Measurements from ENCODE around the gene PPID. TPM values are rescaled to one million over a fixed set of nuclear protein-coding genes. Genes with fewer than 3 reads are reported as not detected.
A peak's percentile ranks its signal among the peaks of the same experiment; 100 is the strongest.
"Not testable (repeated sequence)": the region's sequence is repeated elsewhere in the genome, so short reads cannot be mapped to it uniquely, and the experiment has no call there.

PPID gene
- total RNA-seq, 1 experiment from 2014 or later, result 26.9 TPM

DNA sequence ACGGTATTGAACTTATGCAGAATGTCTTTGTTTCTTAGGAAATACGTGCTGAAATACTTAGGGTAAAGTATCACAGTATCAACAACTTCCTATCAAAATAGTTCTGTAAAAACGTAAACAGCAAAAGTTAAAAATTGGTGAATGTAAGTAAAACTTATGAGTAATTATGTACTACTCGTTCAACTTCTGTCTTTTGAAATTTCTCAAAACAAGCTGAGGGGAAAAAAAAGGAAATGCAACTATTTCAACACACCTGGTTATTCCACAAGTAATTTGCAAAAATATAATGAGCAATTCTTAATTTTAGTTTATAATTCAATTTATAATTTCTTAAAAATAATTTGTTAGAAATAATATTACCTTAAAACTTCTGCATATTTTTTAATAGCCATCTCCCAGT is 8.3 kb downstream of the PPID start:
- H3K36me3 ChIP-seq, result peaks cover 15% of the 10 kb centered on the region
- no peak for DNase-seq
- H3K4me3 ChIP-seq, result no peak overlapping the region
- H3K27ac ChIP-seq, result no peak overlapping the region
- H3K27me3 ChIP-seq, result no peaks in the 10 kb centered on the region
- no peaks in the 10 kb centered on the region for H3K9me3 ChIP-seq (replicated peaks)
- H3K4me1 ChIP-seq, result no peaks in the 10 kb centered on the region

DNA sequence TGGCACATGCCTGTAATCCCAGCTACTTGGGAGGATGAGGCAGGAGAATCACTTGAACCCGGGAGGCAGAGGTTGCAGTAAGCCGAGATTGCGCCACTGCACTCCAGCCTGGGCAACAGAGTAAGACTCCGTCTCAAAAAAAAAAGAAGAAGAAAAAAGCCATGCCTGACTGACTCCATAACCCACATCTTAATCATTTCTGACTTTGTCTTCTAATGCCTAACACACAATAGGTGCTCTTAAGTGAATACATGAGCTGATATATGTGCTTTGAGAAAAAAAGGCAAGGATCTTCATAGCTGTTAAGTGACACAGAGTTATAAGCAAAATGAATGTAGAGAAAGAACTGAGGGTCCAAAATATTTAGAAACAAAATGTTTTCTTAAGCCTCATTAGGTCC is 10.6 kb downstream of the PPID start:
- not testable (repeated sequence) for H3K4me3 ChIP-seq; H3K4me1 ChIP-seq; DNase-seq; H3K27ac ChIP-seq; H3K9me3 ChIP-seq (replicated peaks); H3K27me3 ChIP-seq
- peaks cover 20% of the 10 kb centered on the region for H3K36me3 ChIP-seq

DNA sequence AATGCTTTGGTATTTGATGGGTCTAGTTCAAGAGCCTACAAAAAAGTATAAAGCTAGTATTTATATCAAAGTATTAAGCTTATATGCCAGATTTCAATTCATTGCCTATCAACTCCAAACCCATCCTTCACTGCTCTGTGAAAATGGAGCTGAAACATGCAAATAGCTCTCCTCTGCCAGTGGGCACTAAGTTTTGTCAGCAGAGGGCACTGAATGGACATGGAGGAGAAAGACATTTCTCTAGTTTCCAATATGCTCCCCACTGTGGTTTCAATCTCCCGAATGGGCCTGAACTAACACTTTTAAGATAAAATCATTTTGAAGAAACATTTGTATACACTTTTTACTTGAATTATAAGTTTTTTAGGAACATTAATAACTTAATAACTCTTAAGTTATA is 12.4 kb downstream of the PPID start:
- Histone ChIP-seq H3K36me3 (peaks cover 20% of the 10 kb centered on the region), H3K27ac (no peak overlapping the region), H3K9me3 (replicated peaks) (no peaks in the 10 kb centered on the region), H3K27me3 (no peaks in the 10 kb centered on the region), H3K4me1 (no peaks in the 10 kb centered on the region), H3K4me3 (no peak overlapping the region)
- DNase-seq, result peak in 1 of 2 experiments; percentile 1

DNA sequence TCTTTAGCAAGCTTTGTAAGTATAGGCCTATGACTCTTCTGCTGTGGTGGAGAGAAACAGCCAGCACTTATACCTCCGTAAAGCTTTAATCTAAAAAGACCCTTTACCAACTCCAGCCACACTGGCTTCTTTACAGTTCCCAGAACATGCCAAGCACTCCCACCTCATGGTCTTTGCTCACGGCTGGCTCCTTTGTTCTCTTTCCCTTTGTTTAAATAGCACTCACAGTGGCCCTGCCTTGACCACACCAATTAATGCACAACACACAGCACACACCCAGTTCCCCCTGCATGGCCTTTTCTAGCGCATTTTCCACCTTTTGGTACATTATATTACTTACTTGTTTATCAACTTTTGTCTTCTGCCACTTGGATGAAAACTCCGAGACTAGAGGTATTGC is 18.9 kb downstream of the PPID start:
- H3K36me3 ChIP-seq, result no peaks in the 10 kb centered on the region; the same call in 1 of the 2 replicates
- no peaks in the 10 kb centered on the region for H3K9me3 ChIP-seq (replicated peaks)
- no peak for DNase-seq
- no peak overlapping the region for H3K27ac ChIP-seq
- H3K4me3 ChIP-seq, result no peak overlapping the region
- no peaks in the 10 kb centered on the region for H3K27me3 ChIP-seq
- no peaks in the 10 kb centered on the region for H3K4me1 ChIP-seq

DNA sequence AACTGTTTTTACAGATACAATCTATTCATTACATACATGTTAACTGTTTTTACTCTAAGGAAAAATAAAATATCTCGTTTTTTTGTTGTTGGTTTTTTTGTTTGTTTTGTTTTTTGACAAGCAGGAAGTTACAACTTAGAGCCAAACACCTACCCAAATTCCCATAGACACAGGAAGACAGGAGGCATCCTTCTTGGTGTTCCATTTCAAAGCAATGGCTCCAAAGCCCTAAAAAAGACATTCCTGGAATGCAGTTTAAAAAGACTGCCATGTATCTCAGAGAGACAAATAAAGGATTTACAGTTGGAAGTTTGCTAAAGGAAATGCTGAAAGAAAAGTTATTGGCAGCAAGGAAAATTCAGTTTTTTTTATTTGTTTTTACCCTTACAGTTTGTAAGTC is 34.4 kb downstream of the PPID start:
- no peaks in the 10 kb centered on the region for H3K4me1 ChIP-seq
- no peaks in the 10 kb centered on the region for H3K27me3 ChIP-seq
- H3K27ac ChIP-seq, result no peak overlapping the region
- no peak for DNase-seq
- no peaks in the 10 kb centered on the region for H3K36me3 ChIP-seq
- no peak overlapping the region for H3K4me3 ChIP-seq
- no peaks in the 10 kb centered on the region for H3K9me3 ChIP-seq (replicated peaks)

DNA sequence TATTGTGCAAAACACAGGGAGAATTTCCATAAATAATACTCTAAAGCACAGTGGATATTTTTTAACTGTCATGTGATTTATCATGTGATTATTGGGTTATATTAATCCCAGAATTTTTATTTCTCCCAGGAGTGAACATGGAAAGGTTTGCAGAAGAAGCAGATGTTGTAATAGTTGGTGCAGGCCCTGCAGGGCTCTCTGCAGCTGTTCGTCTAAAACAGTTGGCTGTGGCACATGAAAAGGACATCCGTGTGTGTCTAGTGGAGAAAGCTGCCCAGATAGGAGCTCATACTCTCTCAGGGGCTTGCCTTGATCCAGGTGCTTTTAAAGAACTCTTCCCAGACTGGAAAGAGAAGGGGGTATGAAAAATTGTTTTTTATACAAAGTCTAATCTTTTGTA is 41.1 kb downstream of the PPID start:
- no peaks in the 10 kb centered on the region for H3K36me3 ChIP-seq
- H3K9me3 ChIP-seq (replicated peaks), result no peaks in the 10 kb centered on the region
- no peaks in the 10 kb centered on the region for H3K27me3 ChIP-seq
- no peak overlapping the region for H3K27ac ChIP-seq
- DNase-seq, result peak; percentile 9 to 25
- no peak overlapping the region for H3K4me3 ChIP-seq
- H3K4me1 ChIP-seq, result no peaks in the 10 kb centered on the region

DNA sequence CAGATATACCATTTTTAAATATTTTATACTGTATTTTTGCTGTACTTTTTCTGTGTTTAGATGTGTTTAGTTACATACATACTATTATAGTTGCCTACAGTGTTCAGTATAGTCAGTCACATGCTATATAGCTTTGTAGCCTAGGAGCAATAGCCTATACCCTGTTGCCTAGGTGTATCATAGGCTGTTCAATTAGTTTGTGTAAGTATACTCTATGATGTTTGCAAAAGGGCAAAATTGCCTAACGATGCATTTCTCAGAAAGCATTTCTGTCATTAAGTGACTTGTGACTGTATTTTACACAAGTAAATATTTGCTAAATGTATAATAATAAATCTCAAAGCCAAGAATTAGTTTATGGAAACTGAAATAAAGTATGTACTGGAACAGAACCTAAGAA is 41.6 kb downstream of the PPID start:
- H3K4me1 ChIP-seq, result no peaks in the 10 kb centered on the region
- H3K36me3 ChIP-seq, result no peaks in the 10 kb centered on the region
- no peaks in the 10 kb centered on the region for H3K9me3 ChIP-seq (replicated peaks)
- no peaks in the 10 kb centered on the region for H3K27me3 ChIP-seq
- DNase-seq, result no peak
- H3K4me3 ChIP-seq, result no peak overlapping the region
- no peak overlapping the region for H3K27ac ChIP-seq

DNA sequence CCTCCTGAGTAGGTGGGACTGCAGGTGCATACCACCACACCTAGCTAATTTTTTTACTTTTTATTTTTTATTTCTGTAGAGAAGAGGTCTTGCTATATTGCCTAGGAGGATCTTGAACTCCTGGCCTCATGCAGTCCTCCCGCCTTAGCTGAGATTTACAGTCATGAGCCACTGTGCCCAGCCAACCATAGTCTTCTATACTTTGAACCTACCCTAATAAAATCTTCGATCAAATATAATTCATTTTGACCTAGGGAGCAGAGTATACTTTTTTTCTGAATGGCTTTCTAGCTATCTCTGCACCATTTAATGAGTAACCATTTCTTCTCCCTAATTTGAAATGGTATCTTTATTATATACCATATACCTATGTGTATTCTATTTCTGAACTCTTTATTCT is 44.4 kb downstream of the PPID start:
- H3K27ac ChIP-seq, result no peak overlapping the region
- no peaks in the 10 kb centered on the region for H3K27me3 ChIP-seq
- H3K36me3 ChIP-seq, result no peaks in the 10 kb centered on the region
- H3K4me1 ChIP-seq, result no peaks in the 10 kb centered on the region
- no peak overlapping the region for H3K4me3 ChIP-seq
- H3K9me3 ChIP-seq (replicated peaks), result no peaks in the 10 kb centered on the region
- DNase-seq, result no peak

DNA sequence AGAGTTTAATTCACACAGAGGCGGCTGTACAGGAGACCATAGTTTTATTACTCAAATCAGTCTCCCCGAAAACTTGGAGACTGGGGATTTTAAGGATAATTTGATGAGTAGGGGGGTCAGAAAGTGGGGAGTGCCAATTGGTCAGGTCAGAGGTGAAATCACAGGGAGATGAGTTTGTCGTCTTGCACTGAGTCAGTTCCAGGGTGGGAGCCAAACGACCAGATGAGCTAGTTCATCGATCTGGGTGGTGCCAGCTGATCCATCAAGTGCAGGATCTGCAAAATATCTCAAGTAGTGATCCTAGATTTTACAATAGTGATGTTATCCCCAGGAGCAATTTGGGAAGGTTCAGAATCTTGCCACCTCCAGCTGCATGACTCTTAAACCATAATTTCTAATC is 47.1 kb downstream of the PPID start:
- no peaks in the 10 kb centered on the region for H3K27me3 ChIP-seq
- no peaks in the 10 kb centered on the region for H3K9me3 ChIP-seq (replicated peaks)
- no peaks in the 10 kb centered on the region for H3K36me3 ChIP-seq
- H3K4me1 ChIP-seq, result no peaks in the 10 kb centered on the region
- no peak for DNase-seq
- H3K4me3 ChIP-seq, result no peak overlapping the region
- no peak overlapping the region for H3K27ac ChIP-seq

DNA sequence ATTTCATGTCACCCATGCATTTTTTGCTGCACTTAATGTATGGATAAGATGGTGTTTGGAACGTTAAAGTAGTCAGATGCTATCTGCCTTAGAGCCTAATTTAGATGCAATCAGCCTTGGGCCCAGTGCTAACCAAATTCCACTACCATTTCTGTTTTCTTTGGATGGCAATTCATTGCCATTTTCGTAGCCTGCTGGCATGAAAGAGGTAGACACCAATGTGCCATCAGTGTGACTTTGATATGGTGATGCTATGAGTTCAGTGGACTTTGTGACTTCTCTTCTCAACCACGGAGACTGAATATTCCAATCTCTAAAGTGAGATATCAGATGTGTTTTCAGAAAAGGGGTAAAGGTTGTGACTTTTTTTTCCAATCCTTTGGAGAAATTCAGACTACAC is 49.6 kb downstream of the PPID start:
- Histone ChIP-seq H3K9me3 (replicated peaks) (no peaks in the 10 kb centered on the region), H3K4me3 (no peak overlapping the region), H3K36me3 (no peaks in the 10 kb centered on the region; the same call in 1 of the 2 replicates), H3K27ac (no peak overlapping the region), H3K27me3 (no peaks in the 10 kb centered on the region), H3K4me1 (no peaks in the 10 kb centered on the region)
- DNase-seq, result no peak

DNA sequence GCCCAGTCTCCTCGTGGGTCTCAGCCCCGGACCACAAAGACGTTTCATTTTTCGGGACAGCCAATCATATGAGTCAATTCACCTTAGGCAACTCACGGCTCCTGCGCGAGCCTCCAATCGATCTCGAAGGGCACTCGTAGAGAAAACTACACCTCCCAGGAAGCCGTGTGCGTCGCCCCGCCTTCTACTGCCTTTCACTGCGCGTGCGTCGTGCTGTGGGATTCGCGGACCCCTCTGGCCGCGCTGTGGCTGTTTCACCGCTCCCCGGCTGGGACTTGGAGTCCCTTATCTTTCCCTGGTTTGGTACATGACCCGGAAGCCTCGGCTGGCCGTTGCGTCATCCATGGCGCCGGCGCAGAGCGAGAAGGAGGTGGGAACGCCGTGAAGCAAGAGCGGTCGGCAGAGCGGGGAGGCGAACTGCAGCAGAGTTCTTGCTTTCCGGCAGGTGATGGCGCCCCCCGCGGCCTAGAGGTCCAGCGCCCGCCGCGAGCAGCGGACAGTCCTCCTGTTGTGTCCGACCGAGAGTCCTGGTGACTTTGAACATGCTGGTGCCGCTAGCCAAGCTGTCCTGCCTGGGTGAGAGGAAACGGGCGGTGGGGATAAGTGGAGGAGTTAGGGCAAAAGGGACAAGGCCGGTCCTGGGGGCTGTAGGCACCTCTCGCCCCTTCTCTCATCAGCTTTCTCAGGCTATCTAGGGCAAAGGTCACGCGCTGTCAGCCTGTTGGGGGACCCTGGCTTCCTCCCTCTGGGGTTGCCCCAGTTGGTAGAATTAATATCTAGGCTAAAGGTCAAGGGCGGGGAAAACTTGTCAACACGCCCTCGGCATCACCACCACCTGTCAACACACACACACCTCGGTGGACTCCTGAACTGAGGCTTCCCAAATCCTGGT is 51.0 kb downstream of the PPID start, which contains the start of gene ETFDH:
Gene ETFDH, plus strand, starts transcription at position 382 of the 892 bp plus-strand sequence. Its CDS starts 161 bp downstream, at position 543.
- no peaks in the 10 kb centered on the region for H3K27me3 ChIP-seq
- no peaks in the 10 kb centered on the region for H3K9me3 ChIP-seq (replicated peaks)
- peak; percentile 94 to 95 for DNase-seq
- peaks cover 7% of the 10 kb centered on the region; the same call in 1 of the 2 replicates for H3K36me3 ChIP-seq
- H3K4me1 ChIP-seq, result no peaks in the 10 kb centered on the region
- H3K4me3 ChIP-seq, result peak within 1 kb of the TSS; percentile 99
- peak within 1 kb of the TSS; percentile 99 for H3K27ac ChIP-seq

DNA sequence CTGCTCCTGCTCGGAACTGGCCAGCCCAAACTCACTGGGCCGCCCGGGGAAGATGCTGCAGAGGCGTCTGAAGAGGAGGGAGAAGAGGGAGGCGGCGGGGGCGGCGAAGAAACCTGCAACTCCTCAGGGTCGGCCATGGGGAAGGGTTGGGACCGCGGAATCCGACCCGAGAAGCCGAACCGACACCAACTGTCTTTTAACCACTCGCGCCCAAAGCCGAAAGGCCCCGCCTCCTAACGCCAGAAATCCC is 51.6 kb downstream of the PPID start, which contains the start of gene C4orf46:
Gene C4orf46, minus strand, starts transcription at position 223 of the 250 bp plus-strand sequence. Its CDS starts 86 bp downstream, at position 137.
- peak within 1 kb of the TSS; percentile 99 for H3K4me3 ChIP-seq
- no peak for DNase-seq

DNA sequence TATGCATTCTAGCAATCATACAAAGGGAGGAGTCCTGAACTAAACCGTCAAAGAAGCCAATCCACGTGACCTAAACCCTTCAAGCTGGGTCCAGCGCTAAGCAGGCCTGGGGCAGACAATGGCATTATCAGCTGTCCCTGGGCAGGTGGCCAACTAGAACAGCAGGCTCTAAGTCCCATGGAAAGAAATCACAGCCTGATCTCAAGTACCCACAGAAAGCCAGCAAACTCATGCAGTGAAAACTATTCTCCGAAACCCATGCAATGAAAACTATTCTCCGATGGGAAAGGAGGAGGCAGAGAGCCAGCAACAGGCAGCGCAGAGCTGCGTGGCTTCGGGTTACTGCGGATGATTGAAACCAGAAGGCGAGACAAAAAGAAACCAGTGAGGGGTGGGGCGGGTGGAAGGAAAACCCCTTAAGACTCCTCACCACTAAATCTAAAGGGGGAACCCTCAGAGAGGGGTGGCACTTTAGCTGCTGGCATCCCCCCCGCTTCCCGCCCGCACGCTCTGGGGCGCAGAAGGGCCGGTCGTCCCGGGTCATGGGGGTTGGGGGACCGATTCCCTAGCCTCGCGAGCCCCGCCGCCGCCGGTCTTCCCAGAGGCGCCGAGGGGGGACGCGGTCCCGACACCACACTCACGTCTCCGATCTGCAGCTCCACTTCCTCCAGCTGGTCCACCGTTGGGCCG is 52.1 kb downstream of the PPID start:
- Histone ChIP-seq H3K27me3 (no peaks in the 10 kb centered on the region), H3K4me1 (no peaks in the 10 kb centered on the region), H3K9me3 (replicated peaks) (no peaks in the 10 kb centered on the region), H3K4me3 (peak overlapping the region; percentile 99), H3K36me3 (peaks cover 7% of the 10 kb centered on the region), H3K27ac (peak overlapping the region; percentile 99)
- DNase-seq, result peak; percentile 82 to 85

More for the DNA sequence above, 51.6 kb downstream of the PPID start, which contains the start of gene C4orf46:
- Histone ChIP-seq H3K4me1 (no peaks in the 10 kb centered on the region), H3K9me3 (replicated peaks) (no peaks in the 10 kb centered on the region), H3K27me3 (no peaks in the 10 kb centered on the region), H3K27ac (peak within 1 kb of the TSS; percentile 99), H3K36me3 (peaks cover 7% of the 10 kb centered on the region)

DNA sequence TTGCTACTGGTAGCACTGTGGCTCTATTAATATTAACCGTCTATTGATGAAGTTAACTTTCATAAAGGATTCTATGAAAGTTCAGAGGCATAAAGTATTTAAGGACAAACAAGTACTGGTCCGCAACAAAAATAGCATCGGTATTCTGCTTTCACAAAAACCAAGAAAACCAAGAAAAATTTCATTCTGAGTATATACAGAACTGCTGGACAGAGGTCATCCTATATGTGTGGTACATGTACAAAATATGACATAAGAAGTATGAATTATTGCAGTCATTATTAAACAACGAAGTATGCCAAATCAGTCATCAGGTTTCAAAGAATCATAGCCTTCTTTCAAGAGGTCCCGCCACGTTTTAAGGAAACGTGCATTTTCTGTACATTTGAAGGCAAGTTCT is 53.9 kb downstream of the PPID start:
- Histone ChIP-seq H3K27me3 (no peaks in the 10 kb centered on the region), H3K27ac (no peak overlapping the region), H3K36me3 (peaks cover 7% of the 10 kb centered on the region), H3K4me1 (no peaks in the 10 kb centered on the region), H3K9me3 (replicated peaks) (no peaks in the 10 kb centered on the region), H3K4me3 (no peak overlapping the region)
- DNase-seq, result no peak

DNA sequence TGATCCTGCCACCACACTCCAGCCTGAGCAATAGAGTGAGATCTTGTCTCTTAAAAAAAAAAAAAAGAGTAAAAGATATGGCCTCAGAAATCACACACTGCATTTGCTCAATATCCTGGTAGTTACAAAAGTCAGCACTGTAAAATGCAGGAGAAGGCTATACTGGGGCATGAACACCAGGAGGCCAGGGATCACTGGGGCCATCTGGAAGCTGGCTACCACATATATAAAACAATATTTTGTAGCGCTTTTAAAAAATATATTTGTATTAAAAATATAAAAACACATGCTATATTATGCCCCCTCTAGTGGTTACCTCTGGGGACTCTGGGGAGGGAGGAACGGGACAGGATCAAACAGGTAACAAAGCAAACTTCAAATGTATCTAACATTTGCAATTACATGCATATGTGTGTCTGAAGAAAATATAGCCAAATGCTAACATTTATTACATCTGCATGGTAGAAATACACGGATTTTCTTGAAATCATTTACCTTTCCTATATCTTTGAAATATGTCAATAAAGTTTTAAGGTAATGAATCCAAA is 55.5 kb downstream of the PPID start:
- H3K27ac ChIP-seq, result no peak overlapping the region
- no peaks in the 10 kb centered on the region for H3K4me1 ChIP-seq
- H3K36me3 ChIP-seq, result peaks cover 7% of the 10 kb centered on the region
- H3K4me3 ChIP-seq, result no peak overlapping the region
- no peaks in the 10 kb centered on the region for H3K9me3 ChIP-seq (replicated peaks)
- H3K27me3 ChIP-seq, result no peaks in the 10 kb centered on the region
- DNase-seq, result peak in 1 of 2 experiments; percentile 21
